Activated T-helper 1 cell treated with Interleukin-2 at 50 U/mL for 16 hours (primary cell): ENCODE results near the gene ACOX3.

Experiments used
- DNase-seq: peaks from one replicate; pipeline ENCODE4 v3.0.0-alpha.2; 2020; ENCODE audit warnings: low read depth

Gene ACOX3

GRCh38 chr4:8321220-8321619 is 119.3 kb downstream of the ACOX3 start:
- no peak for DNase-seq

GRCh38 chr4:8320386-8320750 is 120.2 kb downstream of the ACOX3 start:
- no peak for DNase-seq

- DNase-seq = no peak
Observed at GRCh38 chr4:8319731-8320385, 120.7 kb downstream of the ACOX3 start.

DNA sequence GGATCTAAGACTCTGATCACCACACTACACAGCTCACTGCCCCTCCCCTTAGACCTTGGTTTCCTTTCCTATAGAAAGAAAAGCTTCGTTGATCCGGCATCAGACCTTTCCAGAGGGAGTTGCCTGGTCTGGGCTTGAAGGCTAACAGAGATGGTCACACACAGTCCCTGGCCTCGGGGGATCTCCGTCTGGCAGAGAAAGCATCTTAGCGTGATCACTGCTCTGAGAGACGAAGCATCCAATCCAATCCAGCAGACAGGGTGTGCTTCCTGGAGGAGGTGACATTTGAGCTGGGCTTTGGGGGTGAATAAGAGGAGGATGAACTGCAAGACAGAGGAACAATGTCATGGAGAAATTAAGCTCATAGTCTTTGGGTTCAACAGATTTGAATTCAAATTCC is 121.5 kb downstream of the ACOX3 start:
- no peak for DNase-seq

DNA sequence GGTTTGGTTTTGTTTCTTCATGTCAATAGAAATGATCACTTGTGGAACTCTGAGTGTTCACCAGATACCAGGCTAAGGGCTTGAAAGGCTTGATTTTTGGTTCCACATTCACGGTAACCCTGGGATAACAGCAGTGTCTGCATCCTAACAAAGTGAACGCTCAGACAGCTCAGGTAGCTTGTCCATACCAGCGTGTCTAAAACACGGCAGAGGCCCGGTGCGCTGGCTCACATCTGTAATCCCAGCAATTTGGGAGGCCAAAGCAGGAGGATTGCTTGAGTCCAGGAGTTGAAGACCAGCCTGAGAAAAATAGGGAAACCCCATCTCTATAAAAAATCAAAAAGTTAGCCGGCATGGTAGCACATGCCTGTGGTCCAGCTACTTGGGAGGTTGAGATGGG is 122.0 kb downstream of the ACOX3 start:
- no peak for DNase-seq

DNA sequence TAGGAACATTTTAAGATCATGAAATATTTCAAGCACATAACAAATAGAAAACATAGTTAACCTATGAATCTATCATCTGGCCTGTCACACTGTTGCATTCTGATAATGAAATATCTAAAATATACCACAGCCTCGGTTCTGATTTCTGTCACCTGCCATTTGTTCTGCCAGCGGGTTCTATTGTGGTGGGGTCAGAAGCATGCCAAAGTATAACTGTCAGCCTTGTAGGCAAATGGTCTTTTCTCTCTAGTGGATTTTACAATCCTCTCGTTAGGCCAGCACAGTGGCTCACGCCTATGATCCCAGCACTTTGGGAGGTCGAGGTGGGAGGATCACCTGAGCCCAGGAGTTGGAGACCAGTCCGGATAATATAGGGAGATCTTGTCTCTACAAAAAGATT is 123.0 kb downstream of the ACOX3 start:
- no peak for DNase-seq

GRCh38 chr4:8316911-8317351 is 123.6 kb downstream of the ACOX3 start:
- DNase-seq = no peak
